SJCRH30 (cell line): ENCODE measurements around the gene CFAP97D2. TPM values are rescaled to one million over a fixed set of nuclear protein-coding genes. Genes with fewer than 3 reads are reported as not detected.

Experiments
- DNase-seq, 2 experiments: peaks; one replicate each; pipeline ENCODE4 v3.0.0-alpha.2; 2015 to 2020
- H3K27ac ChIP-seq: fragments of 250-450 bp; sonication (Bioruptor Pico); 2 replicates; pipeline ENCODE4 v1.5.1; 2020; ENCODE audit warnings: mild to moderate bottlenecking, moderate library complexity
- H3K27me3 ChIP-seq: fragments of 250-450 bp; sonication (Bioruptor Pico); 2 replicates; pipeline ENCODE4 v1.5.1; 2020; ENCODE audit warnings: mild to moderate bottlenecking, moderate library complexity
- H3K36me3 ChIP-seq: fragments of 250-450 bp; sonication (Bioruptor Pico); 2 replicates; pipeline ENCODE4 v1.5.1; 2020; ENCODE audit warnings: mild to moderate bottlenecking, moderate library complexity
- H3K4me1 ChIP-seq: fragments of 250-450 bp; sonication (Bioruptor Pico); 2 replicates; pipeline ENCODE4 v1.5.1; 2020; ENCODE audit warnings: mild to moderate bottlenecking, moderate library complexity
- H3K4me3 ChIP-seq: fragments of 250-450 bp; sonication (Bioruptor Pico); 2 replicates; pipeline ENCODE4 v1.5.1; 2020; ENCODE audit warnings: mild to moderate bottlenecking, moderate library complexity
- H3K9me3 ChIP-seq: fragments of 250-450 bp; sonication (Bioruptor Pico); replicated peaks from 2 replicates; pipeline ENCODE4 v1.5.1; 2020; ENCODE audit warnings: mild to moderate bottlenecking, moderate library complexity
- total RNA-seq: library from RNA; depleted of rRNA; stranded (reverse); fragments of >200 nt; shearing (Covaris generic); gene quantifications from 2 replicates; pipeline ENCODE4 v1.2.3, GENCODE V29; 2014

Gene CFAP97D2
- total RNA-seq, 1 experiment from 2014 or later: 0.71 TPM

- H3K9me3 ChIP-seq: no peaks in the 10 kb centered on the region
- peaks cover 2% of the 10 kb centered on the region; the same call in 1 of the 2 replicates for H3K4me1 ChIP-seq
- H3K4me3 ChIP-seq: no peak overlapping the region
- no peak for DNase-seq
- H3K27me3 ChIP-seq: no peaks in the 10 kb centered on the region
- H3K27ac ChIP-seq: no peak overlapping the region
- no peaks in the 10 kb centered on the region for H3K36me3 ChIP-seq
Observed at GRCh38 chr13:114224201-114224600, 45.1 kb downstream of the CFAP97D2 start.

- H3K27me3 ChIP-seq: no peaks in the 10 kb centered on the region
- H3K27ac ChIP-seq: no peak overlapping the region
- H3K9me3 ChIP-seq: no peaks in the 10 kb centered on the region
- DNase-seq: no peak
- no peaks in the 10 kb centered on the region for H3K36me3 ChIP-seq
- H3K4me3 ChIP-seq: no peak overlapping the region
- peaks cover 2% of the 10 kb centered on the region; the same call in 1 of the 2 replicates for H3K4me1 ChIP-seq
Observed at GRCh38 chr13:114225610-114226009, 46.6 kb downstream of the CFAP97D2 start.

DNA sequence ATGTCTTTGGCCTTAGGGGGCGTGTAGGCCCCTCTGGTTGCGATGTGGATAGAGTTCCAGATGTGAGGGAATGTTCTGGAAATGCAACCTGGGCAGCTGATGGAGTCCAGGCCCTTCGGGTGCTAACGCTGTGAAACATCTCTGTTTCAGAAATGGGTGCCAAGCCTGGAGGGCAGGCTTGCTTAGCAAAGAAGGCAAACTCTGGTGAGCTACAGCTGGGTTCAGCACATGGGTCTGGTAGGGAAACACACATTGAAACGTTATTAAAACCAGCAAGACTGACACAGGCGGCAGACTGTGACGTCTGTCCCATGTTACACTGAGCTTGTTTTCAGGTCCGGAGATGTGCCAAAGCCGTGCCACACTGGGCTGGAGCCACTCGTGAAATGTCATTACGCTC is 47.0 kb downstream of the CFAP97D2 start:
- H3K4me1 ChIP-seq: peaks cover 2% of the 10 kb centered on the region; the same call in 1 of the 2 replicates
- no peaks in the 10 kb centered on the region for H3K36me3 ChIP-seq
- H3K9me3 ChIP-seq: no peaks in the 10 kb centered on the region
- DNase-seq: no peak
- no peak overlapping the region for H3K4me3 ChIP-seq
- H3K27me3 ChIP-seq: no peaks in the 10 kb centered on the region
- H3K27ac ChIP-seq: no peak overlapping the region

DNA sequence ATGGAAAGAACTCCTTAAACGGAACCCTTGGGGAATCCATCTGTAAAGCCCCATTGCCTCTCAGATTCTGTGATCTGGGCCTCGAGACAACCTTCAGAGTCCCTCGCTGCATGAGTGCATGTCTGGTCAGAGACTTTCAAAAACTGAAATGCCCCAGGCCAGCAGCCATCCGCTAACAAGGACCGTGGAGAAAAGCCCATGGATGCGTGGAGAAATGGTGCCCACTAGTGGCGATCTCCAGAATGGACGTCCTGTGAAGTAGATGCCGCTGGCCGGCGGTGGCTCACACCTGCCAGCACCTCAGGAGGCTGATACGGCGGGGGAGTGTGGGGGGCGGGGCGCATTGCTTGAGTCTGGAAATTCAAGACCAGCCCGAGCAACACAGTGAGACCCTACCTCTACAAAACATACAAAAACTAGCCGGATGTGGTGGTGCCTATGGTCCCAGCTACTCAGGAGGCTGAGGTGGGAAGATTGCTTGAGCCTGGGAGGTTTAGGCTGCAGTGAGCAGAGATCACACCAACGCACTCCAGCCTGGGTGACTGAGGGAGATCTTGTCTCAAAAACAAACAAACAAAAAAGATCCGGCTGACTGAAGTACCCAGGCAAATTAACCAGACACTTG is 47.8 kb downstream of the CFAP97D2 start:
- Histone ChIP-seq H3K4me1 (peaks cover 2% of the 10 kb centered on the region; the same call in 1 of the 2 replicates), H3K36me3 (no peaks in the 10 kb centered on the region), H3K4me3 (no peak overlapping the region), H3K27ac (no peak overlapping the region), H3K9me3 (no peaks in the 10 kb centered on the region), H3K27me3 (no peaks in the 10 kb centered on the region)
- DNase-seq: peak; percentile 77 to 92

DNA sequence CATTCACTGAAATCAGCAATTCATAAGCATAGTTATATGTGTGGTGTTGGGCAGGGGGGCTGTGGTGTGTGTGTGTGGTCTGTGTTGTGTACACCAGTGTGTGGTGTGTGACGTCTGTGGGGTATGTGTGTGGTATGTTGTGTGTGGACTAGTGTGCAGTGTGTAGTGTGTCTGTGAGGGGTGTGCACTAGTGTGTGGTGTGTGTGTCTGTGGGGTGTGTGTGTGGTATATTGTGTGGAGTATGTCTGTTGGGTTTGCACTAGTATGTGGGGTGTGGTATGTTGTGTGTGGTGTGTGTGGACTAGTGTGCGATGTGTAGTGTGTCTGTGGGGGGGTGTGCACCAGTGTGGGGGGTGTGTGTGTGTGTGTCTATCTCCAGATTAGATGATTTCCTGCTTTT is 48.5 kb downstream of the CFAP97D2 start:
- Histone ChIP-seq H3K36me3 (no peaks in the 10 kb centered on the region), H3K4me1 (peaks cover 4% of the 10 kb centered on the region; the same call in 1 of the 2 replicates), H3K27me3 (no peaks in the 10 kb centered on the region), H3K4me3 (no peak overlapping the region), H3K27ac (no peak overlapping the region), H3K9me3 (no peaks in the 10 kb centered on the region)
- no peak for DNase-seq

DNA sequence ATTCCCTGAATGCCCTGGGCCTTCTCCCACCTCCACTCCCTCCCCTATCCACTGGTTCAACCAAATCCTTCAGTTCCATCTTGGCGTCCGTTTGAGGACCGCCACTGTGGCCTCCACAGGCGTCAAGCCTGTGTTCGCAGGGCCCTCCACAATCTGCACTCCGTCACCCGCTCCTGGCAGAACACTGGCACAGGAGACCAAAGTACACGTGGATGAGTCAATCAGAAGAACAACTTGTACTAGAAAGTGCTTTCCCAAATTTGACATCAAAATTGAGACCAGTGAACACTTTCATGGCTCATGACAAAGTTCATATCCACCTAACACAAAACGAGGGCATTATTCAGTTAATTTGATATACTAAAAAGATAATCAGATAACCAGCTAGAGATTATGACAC is 49.1 kb downstream of the CFAP97D2 start:
- Histone ChIP-seq H3K27me3 (no peaks in the 10 kb centered on the region), H3K4me1 (peaks cover 7% of the 10 kb centered on the region), H3K4me3 (no peak overlapping the region), H3K36me3 (no peaks in the 10 kb centered on the region), H3K27ac (no peak overlapping the region), H3K9me3 (no peaks in the 10 kb centered on the region)
- no peak for DNase-seq

DNA sequence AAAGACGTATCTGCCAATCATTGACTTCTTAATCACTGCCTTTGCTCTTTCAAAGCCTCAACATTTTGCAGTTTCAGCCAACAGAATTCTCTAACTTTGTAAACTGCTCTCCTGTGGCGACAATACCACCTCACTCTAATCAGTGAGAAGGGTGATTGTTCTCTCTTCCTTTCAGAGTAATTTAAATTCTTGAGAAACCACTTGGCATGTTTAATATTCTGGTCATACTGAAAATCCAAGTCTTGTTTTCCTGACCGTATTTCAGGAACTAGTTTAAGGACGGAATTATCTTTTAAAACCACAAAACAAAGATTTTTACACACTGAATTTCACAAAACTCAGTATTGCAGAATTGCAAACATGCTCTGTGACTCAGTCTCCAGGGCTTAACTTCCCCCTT is 50.4 kb downstream of the CFAP97D2 start:
- Histone ChIP-seq H3K9me3 (no peaks in the 10 kb centered on the region), H3K36me3 (no peaks in the 10 kb centered on the region), H3K4me1 (peaks cover 11% of the 10 kb centered on the region), H3K27me3 (no peaks in the 10 kb centered on the region), H3K4me3 (no peak overlapping the region), H3K27ac (no peak overlapping the region)
- DNase-seq: no peak

DNA sequence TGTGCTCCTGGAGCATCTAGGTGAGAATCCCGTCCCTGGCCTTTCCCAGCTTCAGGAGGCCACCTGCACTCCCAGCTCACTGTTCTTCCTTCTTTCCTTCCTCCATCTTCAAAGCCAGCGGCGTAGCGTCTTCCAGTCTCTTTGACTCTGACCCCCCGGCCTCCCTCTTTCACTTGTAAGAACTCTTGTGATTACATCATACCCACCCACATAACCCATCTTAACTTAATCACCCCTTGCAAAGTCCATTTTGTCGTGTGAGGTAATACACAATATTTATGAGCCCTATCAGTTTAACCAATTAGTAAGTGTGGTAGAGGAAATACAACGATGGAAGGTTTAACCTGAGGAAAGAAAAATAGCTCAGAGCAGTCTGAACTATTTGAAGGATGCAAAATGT is 51.1 kb downstream of the CFAP97D2 start:
- Histone ChIP-seq H3K36me3 (no peaks in the 10 kb centered on the region), H3K4me1 (peaks cover 12% of the 10 kb centered on the region), H3K9me3 (no peaks in the 10 kb centered on the region), H3K4me3 (no peak overlapping the region), H3K27me3 (no peaks in the 10 kb centered on the region), H3K27ac (no peak overlapping the region)
- no peak for DNase-seq

GRCh38 chr13:114230575-114230974 is 51.5 kb downstream of the CFAP97D2 start:
- H3K27ac ChIP-seq: no peak overlapping the region

DNA sequence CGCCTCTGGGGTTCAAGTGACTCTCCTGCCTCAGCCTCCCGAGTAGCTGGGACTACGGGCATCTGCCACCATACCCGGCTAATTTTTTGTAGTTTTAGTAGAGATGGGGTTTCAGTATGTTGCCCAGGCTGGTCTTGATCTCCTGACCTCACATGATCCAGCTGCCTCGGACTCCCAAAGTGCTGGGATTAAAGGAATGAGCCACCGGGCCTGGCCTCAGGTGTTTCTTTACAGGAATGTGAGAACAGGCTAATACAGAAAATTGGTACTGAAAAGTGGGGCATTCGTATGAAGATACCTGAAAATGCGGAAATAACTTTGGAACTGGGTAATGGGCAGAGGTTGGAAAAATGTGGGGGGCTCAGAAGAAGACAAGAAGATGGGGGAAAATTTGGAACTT is 52.8 kb downstream of the CFAP97D2 start:
- Histone ChIP-seq H3K4me3 (no peak overlapping the region), H3K4me1 (peaks cover 12% of the 10 kb centered on the region), H3K36me3 (0 out of 2 replicates have a peak, but pooled peaks cover under 1% of the 10 kb centered on the region), H3K27ac (no peak overlapping the region), H3K27me3 (no peaks in the 10 kb centered on the region), H3K9me3 (no peaks in the 10 kb centered on the region)
- no peak for DNase-seq

More at GRCh38 chr13:114230575-114230974, 51.5 kb downstream of the CFAP97D2 start:
- Histone ChIP-seq H3K4me3 (no peak overlapping the region), H3K4me1 (peaks cover 12% of the 10 kb centered on the region), H3K27me3 (no peaks in the 10 kb centered on the region), H3K36me3 (no peaks in the 10 kb centered on the region), H3K9me3 (no peaks in the 10 kb centered on the region)
- DNase-seq: no peak

GRCh38 chr13:114234266-114234644 is 55.2 kb downstream of the CFAP97D2 start:
- no peaks in the 10 kb centered on the region for H3K9me3 ChIP-seq
- peak overlapping the region; percentile 70; the same call in 1 of the 2 replicates for H3K27ac ChIP-seq
- peaks cover 12% of the 10 kb centered on the region for H3K4me1 ChIP-seq
- H3K4me3 ChIP-seq: peak overlapping the region; percentile 98
- no peaks in the 10 kb centered on the region for H3K27me3 ChIP-seq
- peak in 1 of 2 experiments; percentile 9 for DNase-seq
- peaks cover 15% of the 10 kb centered on the region for H3K36me3 ChIP-seq

- no peaks in the 10 kb centered on the region for H3K27me3 ChIP-seq
- H3K9me3 ChIP-seq: no peaks in the 10 kb centered on the region
- H3K27ac ChIP-seq: peak within 1 kb of the TSS; percentile 70
- H3K36me3 ChIP-seq: peaks cover 19% of the 10 kb centered on the region
- H3K4me1 ChIP-seq: peaks cover 12% of the 10 kb centered on the region
- peak within 1 kb of the TSS; percentile 98 for H3K4me3 ChIP-seq
- DNase-seq: peak; percentile 94
Observed at GRCh38 chr13:114234645-114235421, 55.8 kb downstream of the CFAP97D2 start, which contains the start of gene CDC16. TSS of gene CDC16 (plus strand) at chr13:114234897. CDS start at chr13:114235085, 188 bp downstream.

GRCh38 chr13:114235697-114236096 is 56.6 kb downstream of the CFAP97D2 start:
- peak in 1 of 2 experiments; percentile 10 for DNase-seq
- no peaks in the 10 kb centered on the region for H3K27me3 ChIP-seq
- peaks cover 12% of the 10 kb centered on the region for H3K4me1 ChIP-seq
- peak overlapping the region; percentile 98 for H3K4me3 ChIP-seq
- peak overlapping the region; percentile 70; the same call in 1 of the 2 replicates for H3K27ac ChIP-seq
- no peaks in the 10 kb centered on the region for H3K9me3 ChIP-seq
- peaks cover 23% of the 10 kb centered on the region for H3K36me3 ChIP-seq

GRCh38 chr13:114236227-114236626 is 57.2 kb downstream of the CFAP97D2 start:
- no peak for DNase-seq
- H3K4me1 ChIP-seq: peaks cover 12% of the 10 kb centered on the region
- H3K4me3 ChIP-seq: peak overlapping the region; percentile 98
- peaks cover 25% of the 10 kb centered on the region for H3K36me3 ChIP-seq
- no peaks in the 10 kb centered on the region for H3K27me3 ChIP-seq
- H3K27ac ChIP-seq: no peak overlapping the region
- no peaks in the 10 kb centered on the region for H3K9me3 ChIP-seq

DNA sequence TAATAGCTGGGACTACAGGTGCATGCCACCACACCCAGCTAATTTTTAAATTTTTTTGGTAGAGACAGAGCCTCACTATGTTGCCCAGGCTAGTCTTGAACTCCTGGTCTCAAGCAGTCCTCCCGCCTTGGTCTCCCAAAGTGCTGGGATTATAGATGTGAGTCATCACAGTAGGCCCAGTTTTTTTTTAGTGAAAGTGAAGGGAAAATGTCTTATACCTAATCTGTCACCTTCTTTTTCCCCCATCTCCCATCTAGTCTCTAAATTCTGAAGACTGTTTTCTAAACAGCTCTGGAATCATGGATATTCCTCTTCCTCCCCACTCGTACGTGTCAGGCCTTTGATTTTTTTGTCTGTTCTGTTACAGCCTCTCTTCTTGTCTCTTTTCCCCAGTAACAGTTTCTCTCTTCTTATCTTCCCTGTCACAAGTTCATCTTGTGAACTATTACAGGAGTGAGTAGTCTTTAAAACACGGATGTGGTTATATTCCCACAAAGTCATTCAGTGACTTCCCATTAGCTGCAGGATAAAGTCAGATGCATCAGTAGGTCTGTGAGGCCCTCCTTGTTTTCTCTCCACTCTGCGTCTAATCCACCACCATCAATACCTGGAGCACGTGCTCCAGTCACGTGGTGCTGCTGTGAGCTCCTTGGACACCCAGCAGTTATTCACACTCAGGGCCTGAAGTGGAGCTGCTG is 58.5 kb downstream of the CFAP97D2 start:
- H3K36me3 ChIP-seq: peaks cover 31% of the 10 kb centered on the region
- DNase-seq: no peak
- no peaks in the 10 kb centered on the region for H3K9me3 ChIP-seq
- no peak overlapping the region for H3K4me3 ChIP-seq
- no peak overlapping the region for H3K27ac ChIP-seq
- peaks cover 10% of the 10 kb centered on the region for H3K4me1 ChIP-seq
- H3K27me3 ChIP-seq: no peaks in the 10 kb centered on the region
